IPS-18c (cell line): ENCODE data around the gene EPS15.
A peak's percentile ranks its signal among the peaks of the same experiment; 100 is the strongest.
"Not testable (repeated sequence)": the region's sequence is repeated elsewhere in the genome, so short reads cannot be mapped to it uniquely, and the experiment has no call there.

ENCODE experiments used
- H3K4me3 ChIP-seq: 2 replicates; pipeline ENCODE4 v1.7.0; 2013; ENCODE audit warnings: low read depth, mild to moderate bottlenecking, low read length, moderate library complexity; ENCODE audit not compliant: insufficient read depth
- H3K9me3 ChIP-seq: one replicate; pipeline ENCODE4 v1.6.1; 2013; ENCODE audit warnings: mild to moderate bottlenecking, low read length, moderate library complexity; ENCODE audit not compliant: control insufficient read depth, insufficient read depth

The EPS15 gene

DNA sequence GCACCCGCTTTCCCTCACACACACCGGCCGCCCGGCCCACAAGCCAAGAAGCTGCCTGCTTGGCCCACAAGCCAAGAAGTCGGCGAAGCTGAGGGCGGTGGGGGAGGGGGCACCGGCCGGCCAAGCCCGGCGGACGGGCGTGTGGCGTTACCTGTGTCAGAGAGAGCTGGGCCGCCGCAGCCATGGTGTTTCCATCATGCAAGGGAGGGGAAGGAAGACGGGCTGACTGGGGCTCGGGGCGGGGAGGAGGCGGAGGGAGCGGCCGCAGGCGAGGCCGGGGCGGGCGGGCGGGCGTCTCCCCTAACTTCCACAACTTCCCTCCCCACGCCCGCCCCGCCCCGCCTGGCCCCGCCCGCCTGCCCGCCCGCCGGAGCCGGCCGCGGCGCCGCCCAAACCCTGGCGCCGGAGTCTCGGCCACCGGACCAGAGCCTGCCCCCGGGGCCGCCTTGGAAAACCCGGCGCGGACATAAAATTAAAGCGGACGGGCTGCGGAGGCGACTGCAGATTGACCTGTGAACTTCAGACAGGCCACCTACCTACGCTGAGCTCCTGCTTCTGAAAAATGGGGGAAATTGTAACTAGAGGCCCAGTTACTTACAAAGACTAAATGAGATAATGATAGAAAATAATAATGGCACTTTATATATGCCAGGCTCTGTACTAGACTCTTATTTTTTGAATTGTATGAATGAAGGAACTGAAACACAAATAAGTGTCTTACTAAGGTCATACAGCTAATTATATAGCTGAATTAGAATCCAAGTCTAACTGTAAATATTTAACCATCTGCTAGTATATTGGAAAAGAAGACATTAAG is at the start of gene EPS15:
Gene EPS15, minus strand, starts transcription at position 219 of the 817 bp plus-strand sequence. Its CDS starts 35 bp downstream, at position 184.
- no peaks in the 10 kb centered on the region for H3K9me3 ChIP-seq
- H3K4me3 ChIP-seq, result peak within 1 kb of the TSS; percentile 90

DNA sequence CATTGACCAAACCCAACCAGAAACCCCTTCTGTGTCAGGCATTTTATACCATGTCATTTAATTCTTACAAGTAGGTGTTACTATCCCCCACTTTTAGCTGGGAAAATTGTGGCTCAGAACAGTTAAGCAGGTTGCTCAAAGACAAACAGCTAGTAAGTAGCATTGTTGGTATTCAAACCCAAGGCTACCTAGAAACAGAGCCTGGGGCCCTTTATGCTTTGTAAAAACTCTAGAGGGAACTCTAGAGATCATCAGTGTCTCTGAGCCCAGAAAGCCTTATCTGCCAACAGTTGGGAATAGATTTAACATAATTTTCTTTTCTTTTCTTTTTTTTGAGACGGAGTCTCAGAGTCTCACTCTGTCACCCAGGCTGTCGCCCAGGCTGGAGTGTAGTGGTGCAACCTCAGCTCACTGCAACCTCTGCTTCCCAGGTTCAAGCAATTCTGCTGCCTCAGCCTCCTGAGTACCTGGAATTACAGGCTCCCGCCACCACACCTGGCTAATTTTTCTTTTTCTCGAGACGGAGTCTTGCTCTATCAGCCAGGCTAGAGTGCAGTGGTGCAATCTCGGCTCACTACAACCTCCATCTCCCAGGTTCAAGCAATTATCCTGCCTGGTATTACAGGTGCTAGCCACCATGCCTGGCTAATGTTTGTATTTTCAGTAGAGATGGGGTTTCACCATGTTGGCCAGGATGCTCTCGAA is 49.3 kb upstream of the EPS15 start:
- Histone ChIP-seq H3K4me3 (no peak overlapping the region), H3K9me3 (no peaks in the 10 kb centered on the region)

DNA sequence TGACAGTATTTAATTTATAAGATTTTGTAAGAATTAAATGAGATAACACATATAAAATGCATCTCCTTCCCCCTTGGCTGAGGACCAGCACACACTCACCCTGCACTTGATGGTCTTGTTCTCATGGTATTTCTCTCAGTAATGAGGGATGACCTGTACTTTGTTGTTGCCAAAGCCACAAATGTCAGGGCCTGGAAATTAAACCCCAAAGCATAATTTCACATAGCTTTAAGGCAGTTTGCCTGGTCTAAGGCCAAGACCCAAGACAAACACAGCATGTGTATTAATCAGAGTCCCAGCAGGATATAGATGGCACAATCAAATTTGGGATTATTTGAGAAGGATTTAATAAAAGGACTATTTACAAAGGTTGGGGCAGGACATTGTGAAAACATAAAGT is 48.6 kb upstream of the EPS15 start:
- H3K4me3 ChIP-seq, result no peak overlapping the region

DNA sequence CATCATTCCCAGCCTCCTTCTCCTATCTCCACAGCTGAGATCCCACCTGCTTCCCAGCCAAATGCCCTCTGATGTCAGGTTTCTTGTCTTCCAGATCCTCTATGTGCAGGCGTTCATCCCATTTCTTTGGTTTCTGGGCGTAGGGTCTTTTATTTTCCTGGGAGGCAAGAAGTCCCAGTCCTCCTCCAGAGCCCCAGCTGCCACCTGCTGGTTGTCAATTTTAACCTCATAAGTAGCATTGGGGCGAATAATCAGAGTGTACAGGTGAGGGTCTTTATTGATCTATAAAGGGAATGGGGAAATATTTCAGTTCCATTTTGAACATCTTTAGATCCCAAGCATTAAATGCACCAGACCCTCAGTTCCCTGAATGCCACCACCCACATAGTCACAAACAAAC is 47.2 kb upstream of the EPS15 start:
- H3K4me3 ChIP-seq, result no peak overlapping the region
- H3K9me3 ChIP-seq, result peaks cover 3% of the 10 kb centered on the region

More for the DNA sequence above, 48.6 kb upstream of the EPS15 start:
- H3K9me3 ChIP-seq, result peaks cover 3% of the 10 kb centered on the region

DNA sequence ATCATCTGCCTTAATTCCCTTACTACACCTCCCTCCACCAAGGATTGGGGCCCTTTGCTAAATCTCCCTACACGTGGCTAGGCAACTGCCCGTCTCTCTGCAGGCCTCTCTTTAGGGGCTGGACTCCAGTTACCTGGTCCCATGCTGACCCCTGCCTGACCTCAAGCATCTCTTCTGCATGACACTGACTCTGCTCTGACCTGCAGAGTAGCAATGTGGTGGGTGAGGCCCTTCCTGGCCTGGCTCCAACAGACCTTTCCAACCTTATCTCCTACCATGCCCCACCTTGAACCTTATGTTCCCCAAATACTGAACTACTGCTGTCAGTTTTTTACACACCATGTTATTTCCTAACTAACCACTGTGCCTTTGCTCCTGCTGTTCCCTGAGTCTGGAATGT is 45.9 kb upstream of the EPS15 start:
- H3K4me3 ChIP-seq, result no peak overlapping the region
- H3K9me3 ChIP-seq, result peaks cover 3% of the 10 kb centered on the region

DNA sequence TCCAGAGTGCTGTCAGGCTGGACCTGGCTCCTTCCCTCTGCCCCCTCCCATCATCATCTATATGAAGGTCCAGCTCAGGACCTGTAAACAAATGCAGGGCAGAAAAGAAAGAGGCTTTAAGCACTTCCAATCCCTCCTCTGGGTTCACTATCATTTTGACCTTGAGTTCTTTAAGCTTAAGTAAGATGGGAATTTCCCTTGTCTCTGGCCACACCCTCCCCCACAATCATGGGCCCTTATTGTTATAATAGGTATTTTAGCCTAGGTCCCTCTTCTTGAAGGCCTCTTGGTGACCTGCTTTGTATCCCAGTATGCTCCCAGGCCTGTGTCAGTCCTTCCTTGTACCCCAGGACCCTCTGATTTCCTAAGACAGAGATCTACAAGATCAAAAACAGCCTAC is 45.1 kb upstream of the EPS15 start:
- H3K4me3 ChIP-seq, result no peak overlapping the region
- H3K9me3 ChIP-seq, result peaks cover 3% of the 10 kb centered on the region

DNA sequence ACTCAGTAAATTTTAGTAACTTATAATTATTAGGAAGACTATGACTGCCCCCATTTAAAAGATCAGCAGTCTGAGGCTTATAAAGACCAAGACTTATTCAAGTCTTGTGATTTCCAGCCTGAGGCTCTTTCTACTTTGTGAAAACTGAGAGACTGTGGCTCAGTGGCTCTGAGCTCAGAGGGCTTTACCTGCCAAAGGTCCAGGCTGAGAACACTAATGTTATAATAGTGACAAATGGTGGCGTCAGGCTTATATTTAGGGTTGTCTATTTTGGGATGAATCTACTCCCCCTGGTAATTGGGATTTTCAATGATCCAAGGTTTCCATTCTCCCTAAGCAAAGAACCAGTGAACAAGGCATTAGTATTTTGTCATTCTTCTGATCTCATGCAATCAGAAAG is 42.6 kb upstream of the EPS15 start:
- Histone ChIP-seq H3K4me3 (no peak overlapping the region), H3K9me3 (peaks cover 3% of the 10 kb centered on the region)

DNA sequence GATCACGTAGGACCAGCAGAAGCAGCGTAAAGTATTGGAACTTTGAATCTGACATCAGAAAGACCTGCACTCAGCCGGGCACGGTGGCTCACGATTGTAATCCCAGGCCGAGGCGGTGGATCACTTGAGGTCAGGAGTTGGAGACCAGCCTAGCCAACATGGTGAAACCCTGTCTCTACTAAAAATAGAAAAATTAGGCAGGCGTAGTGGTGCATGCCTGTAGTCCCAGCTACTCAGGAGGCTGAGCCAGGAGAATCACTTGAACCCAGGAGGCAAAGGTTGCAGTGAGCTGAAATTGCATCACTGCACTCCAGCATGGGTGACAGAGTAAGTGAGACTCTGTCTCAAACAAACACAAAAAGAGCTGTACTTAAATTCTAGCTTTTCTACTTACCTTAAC is 41.8 kb upstream of the EPS15 start:
- not testable (repeated sequence) for H3K9me3 ChIP-seq, H3K4me3 ChIP-seq

DNA sequence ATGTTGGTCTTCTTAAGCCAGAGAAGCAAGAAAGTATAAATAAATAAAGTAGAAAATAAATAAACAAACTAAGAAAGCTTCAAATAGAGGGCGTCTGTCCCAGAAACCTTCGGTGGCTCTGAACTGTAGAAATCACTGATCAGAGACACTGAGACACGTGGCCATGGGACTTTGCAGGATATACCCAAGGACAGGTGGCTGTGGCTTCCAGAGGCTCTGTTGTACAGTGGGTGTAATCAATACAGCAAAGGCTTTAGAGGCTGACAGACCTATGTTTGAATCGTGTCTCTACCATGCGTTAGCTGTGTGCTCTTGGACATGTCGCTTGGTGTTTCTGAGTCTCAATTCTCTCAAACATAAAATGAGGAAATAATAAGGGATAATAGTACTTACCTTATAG is 41.0 kb upstream of the EPS15 start:
- Histone ChIP-seq H3K4me3 (no peak overlapping the region), H3K9me3 (peaks cover 3% of the 10 kb centered on the region)

DNA sequence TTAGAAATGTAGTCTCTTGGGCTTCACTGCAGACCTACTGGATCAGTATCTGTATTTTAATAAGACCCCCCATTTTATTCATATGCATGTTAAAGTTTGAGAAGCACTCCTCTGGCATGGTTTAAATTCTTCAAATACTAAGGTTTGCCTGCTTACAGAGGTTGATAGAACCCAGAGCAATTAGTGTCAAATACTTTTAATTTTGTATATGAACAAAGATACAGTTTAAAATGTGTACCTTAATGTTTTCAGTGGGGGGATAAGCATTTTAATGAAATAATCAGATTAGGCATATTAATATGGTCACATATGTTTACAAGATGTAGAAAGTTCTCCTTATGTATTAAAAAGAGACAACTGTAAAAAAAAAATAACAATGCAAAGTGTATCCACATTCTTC is 40.4 kb upstream of the EPS15 start:
- Histone ChIP-seq H3K9me3 (peaks cover 3% of the 10 kb centered on the region), H3K4me3 (no peak overlapping the region)

DNA sequence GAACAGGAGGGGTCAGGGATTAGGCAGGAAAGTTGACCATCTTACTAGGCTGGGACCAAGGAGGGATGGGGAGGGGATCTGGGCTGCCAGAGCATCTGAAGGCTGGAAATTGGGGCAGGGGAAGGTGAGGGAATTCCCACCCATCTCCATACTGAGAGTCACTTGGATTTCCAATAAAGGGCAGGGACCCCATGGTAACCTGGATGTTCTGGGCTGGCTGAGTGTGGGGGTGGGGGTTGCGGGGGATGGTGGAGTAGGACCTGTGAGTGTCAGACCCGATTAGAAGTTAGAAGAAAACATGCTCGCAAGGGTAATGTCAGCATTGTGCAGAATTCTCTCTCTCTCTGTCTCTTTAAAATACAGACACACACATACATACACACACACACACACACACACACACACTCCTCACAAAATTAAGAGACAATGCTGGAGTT is 40.0 kb upstream of the EPS15 start:
- Histone ChIP-seq H3K4me3 (no peak overlapping the region), H3K9me3 (peaks cover 3% of the 10 kb centered on the region)

DNA sequence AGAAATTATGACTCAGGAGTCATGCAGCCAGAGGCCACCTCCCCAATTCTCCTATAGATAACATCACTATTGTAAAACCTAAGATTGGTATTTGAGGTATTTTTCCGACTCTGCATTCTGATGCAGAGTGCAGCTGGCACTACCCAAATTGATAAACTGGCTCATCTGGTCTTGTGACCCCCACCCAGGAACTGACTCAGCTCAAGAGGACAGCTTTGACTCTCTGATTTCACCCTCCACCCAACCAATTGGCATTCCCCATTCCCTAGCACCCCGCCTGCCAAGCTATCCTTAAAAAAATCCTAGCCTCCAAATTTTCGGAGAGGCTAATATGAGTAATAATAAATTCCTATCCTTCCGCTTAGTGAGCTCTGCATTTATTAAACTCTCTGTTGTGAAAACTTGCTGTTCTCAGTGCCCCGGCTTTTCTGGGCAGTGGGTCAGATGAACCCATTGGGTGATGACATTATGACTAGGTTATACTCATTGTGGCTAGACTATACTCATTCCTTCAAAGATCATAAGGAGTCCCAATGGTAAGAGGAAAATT is 39.4 kb upstream of the EPS15 start:
- no peak overlapping the region for H3K4me3 ChIP-seq
- H3K9me3 ChIP-seq, result peaks cover 3% of the 10 kb centered on the region

DNA sequence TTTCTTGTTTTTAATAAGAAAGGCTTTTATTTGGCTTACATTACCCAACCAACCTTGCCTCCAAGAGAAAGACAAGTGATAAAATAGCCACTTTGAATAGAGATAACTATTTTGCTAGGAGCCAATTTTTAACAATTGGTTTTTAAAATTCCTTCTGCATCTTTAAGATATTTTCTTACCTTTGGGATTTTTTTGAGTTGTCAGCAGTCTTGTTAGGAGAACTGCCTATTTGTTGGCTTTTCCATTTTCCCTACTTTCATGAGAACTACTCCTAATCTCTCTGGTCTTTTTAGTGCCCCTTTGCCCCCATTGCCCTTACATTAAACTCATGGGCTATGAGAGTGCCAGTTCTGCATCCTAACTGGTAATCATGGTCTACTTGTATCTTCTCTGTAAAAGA is 38.1 kb upstream of the EPS15 start:
- H3K4me3 ChIP-seq, result no peak overlapping the region
- no peaks in the 10 kb centered on the region for H3K9me3 ChIP-seq

DNA sequence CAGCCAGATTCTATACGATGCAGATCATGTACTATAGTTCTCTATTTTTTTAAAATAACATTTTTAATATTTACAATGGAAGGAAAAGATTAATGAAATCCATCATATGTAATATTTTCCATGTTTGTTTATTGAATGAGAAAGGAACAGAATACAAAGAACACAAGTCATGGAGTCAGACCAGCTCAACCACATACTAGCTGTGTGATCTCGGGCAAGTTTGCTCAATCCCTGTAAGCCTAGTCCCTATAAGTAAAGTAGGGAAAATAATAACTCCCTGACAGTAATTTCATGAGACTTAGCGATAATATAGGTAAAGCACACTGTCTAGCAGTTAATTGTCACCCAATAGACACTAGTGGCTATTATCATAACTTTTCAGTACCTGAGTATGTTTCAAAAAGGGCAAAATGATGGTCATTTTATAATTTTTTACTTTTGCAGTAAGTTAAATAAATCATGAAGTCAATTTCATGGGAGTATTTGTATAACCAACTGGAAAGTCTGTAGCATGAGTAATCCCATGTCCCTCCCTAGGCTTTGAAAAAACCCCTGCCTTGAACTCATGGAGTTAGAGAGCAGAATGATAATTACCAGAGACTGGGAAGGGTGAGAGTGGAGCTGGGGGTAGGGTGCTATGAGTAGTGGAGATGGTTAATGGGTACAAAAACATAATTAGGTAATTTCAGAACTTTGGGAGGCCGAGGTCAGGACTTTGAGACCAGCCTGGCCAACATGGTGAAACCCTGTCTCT is 37.0 kb upstream of the EPS15 start:
- no peaks in the 10 kb centered on the region for H3K9me3 ChIP-seq
- no peak overlapping the region for H3K4me3 ChIP-seq

DNA sequence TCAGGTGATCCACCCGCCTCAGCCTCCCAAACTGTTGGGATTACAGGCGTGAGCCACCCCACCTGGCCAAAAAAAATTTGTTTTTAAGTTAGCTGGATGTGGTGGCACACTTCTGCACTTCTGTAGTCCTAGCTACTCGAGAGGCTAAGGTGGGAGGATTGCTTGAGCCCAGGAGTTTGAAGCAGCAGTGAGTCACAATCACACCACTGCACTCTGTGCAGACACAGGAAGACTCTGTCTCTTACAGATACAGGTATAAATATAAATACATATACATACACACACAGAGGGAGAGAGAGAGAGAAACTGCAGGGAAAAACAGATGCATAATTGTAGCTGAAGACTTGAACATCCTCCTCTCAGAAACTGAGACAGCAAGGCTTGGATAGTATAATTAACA is 34.8 kb upstream of the EPS15 start:
- Histone ChIP-seq H3K4me3 (no peak overlapping the region), H3K9me3 (no peaks in the 10 kb centered on the region)

DNA sequence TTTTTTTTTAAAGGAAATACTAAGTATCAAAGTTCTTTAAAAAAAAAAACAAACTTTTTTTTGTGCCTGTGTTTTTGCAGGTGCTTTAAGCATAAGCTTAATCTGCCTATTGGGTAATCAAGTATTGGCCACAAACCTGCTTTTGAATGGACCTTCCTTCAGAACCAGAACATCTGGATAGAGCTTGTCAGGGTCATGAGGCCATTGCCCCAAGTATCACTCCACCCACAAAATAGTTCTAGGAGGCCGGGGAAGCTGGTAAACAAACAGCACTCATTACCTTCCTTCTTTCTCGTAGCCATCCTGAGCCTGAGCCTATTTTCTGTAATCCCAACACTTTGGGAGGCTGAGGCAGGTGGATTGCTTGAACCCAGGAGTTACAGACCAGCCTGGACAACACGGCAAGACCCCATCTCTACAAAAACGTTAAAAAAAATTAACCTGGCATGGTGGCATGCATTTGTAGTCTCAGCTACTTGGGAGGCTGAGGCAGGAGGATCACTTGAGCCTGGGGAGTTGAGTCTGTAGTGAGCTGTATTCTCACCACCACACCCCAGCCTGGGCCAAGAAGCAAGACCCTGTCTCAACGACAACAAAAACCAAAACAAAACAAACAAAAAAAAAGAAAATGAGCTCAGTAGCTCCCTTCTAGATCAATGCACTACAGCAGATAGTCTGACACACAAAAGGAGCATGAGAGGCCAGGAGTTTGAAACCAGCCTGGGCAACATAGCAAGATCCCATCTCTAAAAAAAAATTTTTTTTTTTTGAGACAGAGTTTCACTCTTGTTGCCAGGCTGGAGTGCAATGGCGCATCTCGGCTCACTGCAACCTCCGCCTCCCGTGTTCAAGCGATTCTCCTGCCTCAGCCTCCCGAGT is 34.1 kb upstream of the EPS15 start:
- no peaks in the 10 kb centered on the region for H3K9me3 ChIP-seq
- H3K4me3 ChIP-seq, result no peak overlapping the region

DNA sequence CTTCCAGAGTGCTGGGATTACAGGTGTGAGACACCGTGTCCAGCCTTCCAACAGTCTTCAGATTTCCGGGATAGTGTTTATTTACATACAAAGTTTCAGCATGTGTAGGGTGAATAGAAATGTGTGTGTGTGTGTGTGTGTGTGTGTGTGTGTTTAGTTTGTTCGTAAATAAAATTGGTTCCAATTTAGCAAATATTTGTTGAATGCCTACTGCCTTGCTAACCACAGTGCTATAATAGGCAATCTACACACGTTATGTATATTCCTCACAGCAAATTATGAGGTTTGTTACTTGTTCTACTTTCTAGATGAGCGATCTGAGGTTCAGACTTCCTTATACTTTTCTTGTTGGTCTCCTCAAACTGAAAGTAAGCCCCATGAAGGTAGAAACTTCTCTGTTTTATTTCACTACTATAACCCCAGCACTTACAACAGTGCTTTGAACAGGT is 32.8 kb upstream of the EPS15 start:
- no peaks in the 10 kb centered on the region for H3K9me3 ChIP-seq

More for the DNA sequence above, 32.8 kb upstream of the EPS15 start:
- no peak overlapping the region for H3K4me3 ChIP-seq
